H1 (cell line): ENCODE data around the gene GLE1. TPM values are rescaled to one million over a fixed set of nuclear protein-coding genes. Genes with fewer than 3 reads are reported as not detected.

Source experiments
- CBX5 ChIP-seq: fragments of 300-800, 300-1000 bp; sonication (generic); IDR thresholded peaks from 2 replicates; pipeline ENCODE4 v1.7.1; 2016; ENCODE audit warnings: antibody characterized with exemption, low read length, low read depth
- CREB1 ChIP-seq: IDR thresholded peaks from 2 replicates; pipeline ENCODE4 v1.6.1; 2012; ENCODE audit warnings: inconsistent platforms
- FOSL1 ChIP-seq: IDR thresholded peaks from 2 replicates; pipeline ENCODE4 v1.6.1; 2011; ENCODE audit warnings: mild to moderate bottlenecking, low read depth, low read length, moderate library complexity; ENCODE audit not compliant: insufficient read depth
- MAX ChIP-seq: IDR thresholded peaks from 2 replicates; pipeline ENCODE4 v1.6.1; 2012; ENCODE audit warnings: inconsistent platforms
- POLR2A ChIP-seq, 2 experiments: IDR thresholded peaks; 1 replicate in 1 of 2; 2 replicates in 1 of 2; pipeline ENCODE4 v1.6.1; 2011; ENCODE audit warnings: low read depth in 2 of 2, low read length in 2 of 2, mild to moderate bottlenecking in 2 of 2; ENCODE audit errors: control extremely low read depth in 1 of 2
- SIRT6 ChIP-seq: IDR thresholded peaks from one replicate; pipeline ENCODE4 v1.7.1; 2012; ENCODE audit warnings: low read length, inconsistent platforms
- SP2 ChIP-seq: IDR thresholded peaks from 2 replicates; pipeline ENCODE4 v1.6.1; 2012; ENCODE audit warnings: mild to moderate bottlenecking, low read length, inconsistent platforms
- polyA plus RNA-seq, 7 experiments: library from polyadenylated mRNA; depleted of rRNA in 3 of 7; stranded (reverse) in 5 of 7; unstranded in 2 of 7; fragments of >200 nt in 5 of 7; fragments of 200-250 nt in 2 of 7; gene quantifications; 1 replicate in 5 of 7; 2 replicates in 1 of 7; 4 replicates in 1 of 7; pipeline versions ENCODE4 v1.2.1 to v1.2.3, GENCODE V29; 2011 to 2013; ENCODE audit warnings: missing spikeins in 2 of 7, mixed read lengths in 2 of 7
- total RNA-seq: library from RNA; stranded (reverse); fragmentation: NEBNext Ultra II Directional; extraction: Animal tissue kit (Norgen Biotek cat#: 25700); gene quantifications from 2 replicates; pipeline ENCODE4 v1.2.1, GENCODE V29; 2021
- TF ChIP-seq, protein P1 (sequence below): IDR thresholded peaks from 2 replicates; pipeline ENCODE4 v1.6.1; 2012; ENCODE audit warnings: inconsistent platforms

The GLE1 gene
- total and polyA plus RNA-seq, 2 of the 8 experiments (the other 6 are each of a cell fraction or from before 2014, with no cell fraction given): 9.6 to 14.9 TPM

GRCh38 chr9:128494108-128494745 lies 10.3 kb upstream of the GLE1 start (continued):
- TF ChIP-seq SP2 (no peak), POLR2A (IDR thresholded peaks at IDR 0.05; ENCODE audit: control extremely low read depth in 1 of 2, low read depth in 2 of 2, low read length in 2 of 2) (no peak), FOSL1 (no peak), SIRT6 (no peak), CREB1 (no peak), MAX (no peak), CBX5 (no peak)
- TF ChIP-seq, protein P1, sequence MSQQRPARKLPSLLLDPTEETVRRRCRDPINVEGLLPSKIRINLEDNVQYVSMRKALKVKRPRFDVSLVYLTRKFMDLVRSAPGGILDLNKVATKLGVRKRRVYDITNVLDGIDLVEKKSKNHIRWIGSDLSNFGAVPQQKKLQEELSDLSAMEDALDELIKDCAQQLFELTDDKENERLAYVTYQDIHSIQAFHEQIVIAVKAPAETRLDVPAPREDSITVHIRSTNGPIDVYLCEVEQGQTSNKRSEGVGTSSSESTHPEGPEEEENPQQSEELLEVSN: no peak
